Activated T-cell treated with anti-CD3 and anti-CD28 coated beads, Interleukin-2, amount 50 U/mL, for 24 hours (primary cell): ENCODE measurements around the gene CHURC1.

Experiments
- DNase-seq: peaks from one replicate; pipeline ENCODE4 v3.0.0-alpha.2; 2020
- H3K27ac Mint-ChIP-seq: 2 replicates; pipeline ENCODE4 v1.8.0; 2020; ENCODE audit warnings: mild to moderate bottlenecking, mixed read lengths
- H3K27me3 Mint-ChIP-seq: 2 replicates; pipeline ENCODE4 v1.8.0; 2020; ENCODE audit warnings: mixed read lengths
- H3K36me3 Mint-ChIP-seq: 2 replicates; pipeline ENCODE4 v1.8.0; 2020; ENCODE audit warnings: low read depth, mixed read lengths
- H3K4me1 Mint-ChIP-seq: 2 replicates; pipeline ENCODE4 v1.8.0; 2020; ENCODE audit warnings: low read depth, mixed read lengths
- H3K4me3 Mint-ChIP-seq: 2 replicates; pipeline ENCODE4 v1.8.0; 2020; ENCODE audit warnings: mild to moderate bottlenecking, moderate library complexity, mixed read lengths
- H3K9me3 Mint-ChIP-seq: 2 replicates; pipeline ENCODE4 v1.8.0; 2020; ENCODE audit warnings: mixed read lengths

The CHURC1 gene

DNA sequence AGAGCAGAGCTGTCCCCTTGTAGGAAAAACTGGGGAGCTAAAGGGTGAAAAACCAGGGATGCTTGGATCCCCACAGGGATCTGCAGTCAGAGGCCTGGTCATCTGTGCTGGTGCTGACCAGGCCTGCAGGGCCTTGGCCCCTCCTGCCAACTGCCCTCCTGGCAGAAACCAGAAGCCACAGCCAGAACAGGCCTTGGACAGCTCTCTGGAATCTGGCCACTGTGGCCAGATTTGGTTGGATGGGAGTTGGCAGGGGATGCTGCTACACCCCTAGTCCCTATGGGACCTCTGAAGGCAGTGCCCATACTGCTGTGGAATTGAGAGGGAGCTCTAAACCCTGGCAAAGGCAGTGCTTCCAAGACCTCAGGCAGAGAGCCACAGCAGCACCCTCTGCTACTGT is 37.5 kb downstream of the CHURC1 start:
- peaks cover 54% of the 10 kb centered on the region for H3K36me3 Mint-ChIP-seq
- H3K27ac Mint-ChIP-seq = no peak overlapping the region
- no peaks in the 10 kb centered on the region for H3K9me3 Mint-ChIP-seq

DNA sequence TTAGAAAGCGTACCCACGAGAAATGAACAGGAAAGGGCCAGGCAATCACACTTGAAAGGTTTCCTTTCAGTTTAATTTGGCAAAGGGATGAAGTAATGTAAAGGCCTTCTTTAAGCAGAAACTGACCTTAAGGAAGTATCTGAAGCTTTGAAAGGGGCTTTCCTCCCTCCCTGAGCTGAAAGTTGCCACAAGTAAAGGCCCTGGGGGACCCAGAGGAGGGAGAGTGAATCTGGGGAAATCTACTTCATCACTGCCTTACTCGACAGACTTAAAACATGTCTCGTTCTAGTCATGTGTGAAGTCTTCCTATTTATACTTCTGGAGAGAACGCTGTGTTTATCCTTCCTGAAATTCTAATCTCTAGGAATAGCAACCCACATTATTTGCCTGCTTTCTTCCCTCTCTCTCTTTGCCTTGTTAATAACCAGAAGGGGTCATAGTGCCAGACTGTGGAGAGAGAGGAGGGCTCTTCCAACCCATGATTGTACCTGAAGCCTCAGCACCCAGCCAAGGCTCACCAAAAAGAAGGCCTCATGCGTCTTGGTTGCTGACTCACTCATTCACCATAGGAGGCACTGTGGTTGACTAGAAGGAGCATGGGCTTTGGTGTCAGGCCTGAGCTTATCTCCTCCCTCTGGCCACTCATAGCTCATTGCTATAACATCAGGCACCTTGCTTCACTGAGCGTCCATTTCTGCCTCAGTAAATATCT is 38.5 kb downstream of the CHURC1 start:
- H3K27me3 Mint-ChIP-seq = no peaks in the 10 kb centered on the region
- no peak overlapping the region for H3K4me3 Mint-ChIP-seq
- H3K4me1 Mint-ChIP-seq = peaks cover 5% of the 10 kb centered on the region
- DNase-seq = no peak
- peak overlapping the region; percentile 8 for H3K27ac Mint-ChIP-seq
- no peaks in the 10 kb centered on the region for H3K9me3 Mint-ChIP-seq
- H3K36me3 Mint-ChIP-seq = peaks cover 46% of the 10 kb centered on the region

More for the DNA sequence above, 37.5 kb downstream of the CHURC1 start:
- Mint-ChIP-seq H3K4me1 (peaks cover 7% of the 10 kb centered on the region), H3K27me3 (no peaks in the 10 kb centered on the region), H3K4me3 (no peak overlapping the region)
- DNase-seq = peak; percentile 18

DNA sequence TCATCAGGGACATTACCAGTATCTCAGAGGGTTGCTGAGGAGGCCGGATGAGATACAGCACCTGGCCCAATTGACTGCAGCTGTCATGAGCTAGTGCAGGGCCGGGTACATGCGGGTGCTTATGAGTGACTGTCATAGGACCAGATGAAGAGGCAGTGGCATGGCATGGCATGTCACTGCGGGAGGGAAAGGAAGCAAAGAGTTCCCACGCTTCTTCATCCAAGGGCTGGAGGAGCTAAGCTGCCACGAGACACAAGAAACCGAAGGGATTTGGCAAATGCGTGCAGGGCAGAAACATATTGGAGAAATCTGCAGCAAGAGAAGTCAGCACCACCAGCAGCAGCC is 39.0 kb downstream of the CHURC1 start:
- no peak for DNase-seq
- Mint-ChIP-seq H3K36me3 (peaks cover 42% of the 10 kb centered on the region), H3K27ac (no peak overlapping the region), H3K4me3 (no peak overlapping the region), H3K4me1 (peaks cover 5% of the 10 kb centered on the region), H3K27me3 (no peaks in the 10 kb centered on the region), H3K9me3 (no peaks in the 10 kb centered on the region)

DNA sequence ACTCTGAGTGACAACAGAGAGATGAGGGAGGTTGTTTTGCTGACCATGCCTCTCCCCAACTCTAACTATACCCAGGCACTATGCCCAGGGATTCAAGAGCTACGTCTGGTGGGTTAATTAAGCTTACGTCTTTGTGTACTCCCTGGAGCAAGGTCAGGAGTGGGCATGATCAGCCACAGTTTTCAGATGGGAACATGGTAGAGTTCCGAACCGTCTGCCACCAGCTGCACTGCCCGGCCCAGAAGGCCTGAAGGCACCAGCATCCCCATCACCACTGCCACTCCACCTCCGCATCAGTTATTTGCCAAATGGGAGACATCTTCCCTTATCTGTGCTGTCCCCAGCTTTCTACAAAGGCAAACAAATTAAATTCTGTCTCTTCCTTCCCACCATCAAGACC is 39.4 kb downstream of the CHURC1 start:
- H3K27ac Mint-ChIP-seq = no peak overlapping the region

DNA sequence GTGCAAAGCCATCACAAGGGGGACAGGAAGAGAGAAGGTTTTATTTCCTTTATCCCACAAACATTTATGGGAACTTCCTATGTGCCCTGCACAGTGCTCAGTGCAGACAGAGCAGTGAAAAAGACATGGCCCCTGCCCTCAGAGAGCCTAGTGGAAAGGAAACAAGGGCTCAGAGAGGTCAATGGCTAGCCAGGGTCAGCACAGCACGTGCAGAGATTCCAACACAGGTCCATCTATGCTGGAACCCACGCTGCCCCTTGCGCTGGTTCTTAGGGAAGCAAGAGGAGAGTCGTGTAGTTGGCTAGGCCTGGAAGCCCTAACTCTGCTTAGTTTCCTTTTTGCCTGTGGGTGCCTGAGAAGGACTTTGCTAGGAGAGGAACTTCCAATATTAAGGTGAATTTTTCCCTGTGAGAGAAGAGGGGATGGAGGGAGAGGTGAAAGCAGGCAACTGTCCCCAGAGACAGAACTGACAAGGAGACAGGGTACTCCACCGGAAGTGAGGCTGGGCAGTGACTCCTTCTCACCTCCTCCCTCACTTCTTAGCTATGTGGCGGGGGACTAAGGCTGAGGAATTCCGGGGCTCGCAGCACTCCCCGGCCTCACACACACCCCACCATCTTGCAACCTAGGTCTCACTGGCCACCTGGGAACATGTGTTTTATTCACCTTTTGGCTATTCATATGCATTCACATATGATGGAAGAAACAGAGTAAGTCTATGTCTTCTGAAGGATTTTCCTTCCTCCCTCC is 40.4 kb downstream of the CHURC1 start:
- DNase-seq = no peak
- Mint-ChIP-seq H3K4me1 (peaks cover 5% of the 10 kb centered on the region), H3K4me3 (no peak overlapping the region), H3K9me3 (no peaks in the 10 kb centered on the region), H3K27ac (no peak overlapping the region), H3K27me3 (no peaks in the 10 kb centered on the region), H3K36me3 (peaks cover 32% of the 10 kb centered on the region)

More for the DNA sequence above, 39.4 kb downstream of the CHURC1 start:
- DNase-seq = no peak
- Mint-ChIP-seq H3K27me3 (no peaks in the 10 kb centered on the region), H3K4me1 (peaks cover 5% of the 10 kb centered on the region), H3K4me3 (no peak overlapping the region), H3K9me3 (no peaks in the 10 kb centered on the region), H3K36me3 (peaks cover 39% of the 10 kb centered on the region)

DNA sequence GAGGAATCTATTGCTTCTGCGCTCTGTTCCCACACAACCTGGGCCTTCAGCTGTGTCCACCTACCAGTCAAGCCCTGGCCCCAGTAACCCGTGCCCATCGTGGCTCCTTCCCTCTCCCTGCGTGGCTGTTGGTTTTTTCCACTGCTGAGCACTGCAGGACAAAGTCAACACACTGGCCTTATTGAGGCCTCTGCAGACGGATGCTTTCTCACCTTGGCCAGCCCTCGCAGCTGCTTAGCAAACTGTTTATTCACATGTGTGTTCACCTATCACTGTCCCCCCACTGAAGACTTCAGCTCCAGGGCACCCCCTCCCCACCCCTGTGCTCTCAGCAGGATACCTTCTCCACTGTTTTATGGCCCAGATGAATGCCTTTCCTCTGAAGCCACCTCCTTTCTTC is 41.0 kb downstream of the CHURC1 start:
- peaks cover 25% of the 10 kb centered on the region for H3K36me3 Mint-ChIP-seq
- H3K4me3 Mint-ChIP-seq = no peak overlapping the region
- H3K4me1 Mint-ChIP-seq = peaks cover 5% of the 10 kb centered on the region
- no peak for DNase-seq
- H3K27me3 Mint-ChIP-seq = no peaks in the 10 kb centered on the region
- no peaks in the 10 kb centered on the region for H3K9me3 Mint-ChIP-seq
- H3K27ac Mint-ChIP-seq = no peak overlapping the region

DNA sequence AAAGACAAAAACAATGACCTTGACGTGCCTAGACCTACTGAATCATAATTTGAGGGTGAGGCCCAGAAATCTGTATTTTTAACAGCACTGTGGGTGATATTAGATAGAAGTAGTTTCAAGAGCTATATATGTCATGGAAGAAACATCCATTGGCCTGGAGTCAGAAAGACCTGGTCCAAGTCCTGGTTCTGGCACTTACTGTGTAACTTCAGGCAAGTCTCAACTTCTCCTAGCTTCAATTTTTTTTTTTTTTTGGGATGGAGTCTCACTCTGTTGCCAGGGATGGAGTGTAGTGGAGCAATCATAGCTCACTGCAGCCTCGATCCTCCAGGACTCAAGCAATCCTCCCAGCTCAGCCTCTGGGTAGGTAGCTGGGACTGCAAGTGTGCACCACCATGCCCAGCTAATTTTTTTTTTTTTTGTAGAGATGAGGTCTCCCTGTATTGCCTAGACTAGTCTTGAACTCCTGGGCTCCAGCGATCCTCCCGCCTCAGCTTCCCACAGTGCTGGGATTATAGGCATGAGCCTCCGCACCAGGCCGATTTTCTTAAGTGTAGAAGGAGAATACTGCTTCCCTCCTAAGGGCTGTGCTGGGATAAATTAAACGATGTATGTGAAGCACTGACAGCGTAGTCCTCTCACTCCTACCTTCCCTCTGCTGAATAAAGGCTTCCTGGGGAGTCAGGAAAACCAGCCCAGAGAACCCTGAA is 42.6 kb downstream of the CHURC1 start:
- no peak overlapping the region for H3K4me3 Mint-ChIP-seq
- no peak for DNase-seq
- peaks cover 5% of the 10 kb centered on the region for H3K4me1 Mint-ChIP-seq
- H3K27ac Mint-ChIP-seq = no peak overlapping the region
- H3K27me3 Mint-ChIP-seq = no peaks in the 10 kb centered on the region
- peaks cover 13% of the 10 kb centered on the region for H3K36me3 Mint-ChIP-seq
- no peaks in the 10 kb centered on the region for H3K9me3 Mint-ChIP-seq

DNA sequence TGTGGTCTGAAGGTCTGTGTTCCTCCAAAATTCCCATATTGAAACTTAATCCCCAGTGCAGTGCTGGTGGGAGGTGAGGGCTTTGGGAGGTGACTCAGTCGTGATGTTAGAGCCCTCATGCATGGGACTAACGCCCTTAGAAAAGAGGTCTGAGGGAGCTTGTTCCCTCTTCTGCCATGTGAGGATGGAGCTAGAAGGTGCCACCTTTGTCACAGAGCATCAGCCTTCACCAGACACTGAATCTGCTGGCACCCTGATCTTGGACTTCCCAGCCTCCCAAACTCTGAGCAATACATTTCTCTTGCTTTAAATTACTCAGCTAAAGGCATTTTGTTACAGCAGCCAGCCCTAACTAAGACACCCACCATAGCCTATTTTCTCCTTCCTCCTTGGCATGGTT is 43.9 kb downstream of the CHURC1 start:
- no peaks in the 10 kb centered on the region for H3K9me3 Mint-ChIP-seq
- DNase-seq = no peak
- no peaks in the 10 kb centered on the region for H3K27me3 Mint-ChIP-seq
- no peak overlapping the region for H3K4me3 Mint-ChIP-seq
- peaks cover 13% of the 10 kb centered on the region for H3K36me3 Mint-ChIP-seq
- H3K4me1 Mint-ChIP-seq = no peaks in the 10 kb centered on the region
- H3K27ac Mint-ChIP-seq = no peak overlapping the region

DNA sequence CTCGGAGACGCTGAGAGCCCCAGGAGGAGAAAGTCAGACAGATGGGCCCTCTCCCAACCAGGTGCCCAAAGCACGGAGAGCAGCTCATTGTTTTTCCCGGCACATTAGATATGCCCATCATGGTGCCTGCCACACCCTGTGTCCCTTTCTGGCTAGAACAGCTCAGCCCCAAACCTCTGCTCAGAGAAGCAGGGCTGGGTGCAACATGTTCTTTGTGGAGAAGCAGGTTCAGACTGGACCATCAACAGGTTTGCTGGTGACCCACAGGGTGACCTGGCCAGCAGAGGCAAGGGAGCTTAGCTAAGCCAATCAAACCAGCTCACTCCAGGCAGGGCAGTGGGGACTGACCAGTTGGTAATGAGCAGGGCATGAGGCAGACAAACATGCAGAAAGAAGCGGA is 44.5 kb downstream of the CHURC1 start:
- Mint-ChIP-seq H3K4me3 (no peak overlapping the region), H3K36me3 (peaks cover 11% of the 10 kb centered on the region), H3K4me1 (no peaks in the 10 kb centered on the region), H3K9me3 (no peaks in the 10 kb centered on the region), H3K27me3 (no peaks in the 10 kb centered on the region), H3K27ac (no peak overlapping the region)
- DNase-seq = no peak

DNA sequence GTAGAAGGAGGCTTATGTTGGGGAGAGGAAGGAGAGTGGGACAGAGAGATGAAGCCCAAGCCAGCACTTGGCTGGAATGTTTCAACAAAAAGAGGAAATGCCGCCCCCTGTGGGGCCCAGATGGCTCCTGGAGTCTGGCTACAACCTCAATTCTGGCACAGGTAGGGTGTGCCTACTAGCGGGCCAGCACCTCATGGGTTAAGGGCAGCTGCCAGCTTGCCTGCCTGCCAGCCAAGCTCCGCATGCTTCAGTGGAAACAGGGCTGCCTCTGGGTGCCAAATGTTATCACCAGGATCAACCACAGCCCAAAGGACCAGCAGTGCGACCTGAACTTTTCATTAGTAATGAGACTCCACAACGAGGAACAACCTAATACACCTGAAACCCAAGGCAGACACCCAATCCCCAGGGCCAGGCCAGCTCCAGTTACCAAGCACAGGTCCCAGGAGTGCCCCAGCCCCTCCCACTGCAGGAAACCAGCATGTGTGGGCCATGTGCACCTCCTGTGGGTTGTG is 46.6 kb downstream of the CHURC1 start:
- Mint-ChIP-seq H3K27me3 (no peaks in the 10 kb centered on the region), H3K4me1 (no peaks in the 10 kb centered on the region), H3K4me3 (no peak overlapping the region), H3K27ac (no peak overlapping the region), H3K9me3 (no peaks in the 10 kb centered on the region), H3K36me3 (peaks cover 4% of the 10 kb centered on the region)
- DNase-seq = no peak

DNA sequence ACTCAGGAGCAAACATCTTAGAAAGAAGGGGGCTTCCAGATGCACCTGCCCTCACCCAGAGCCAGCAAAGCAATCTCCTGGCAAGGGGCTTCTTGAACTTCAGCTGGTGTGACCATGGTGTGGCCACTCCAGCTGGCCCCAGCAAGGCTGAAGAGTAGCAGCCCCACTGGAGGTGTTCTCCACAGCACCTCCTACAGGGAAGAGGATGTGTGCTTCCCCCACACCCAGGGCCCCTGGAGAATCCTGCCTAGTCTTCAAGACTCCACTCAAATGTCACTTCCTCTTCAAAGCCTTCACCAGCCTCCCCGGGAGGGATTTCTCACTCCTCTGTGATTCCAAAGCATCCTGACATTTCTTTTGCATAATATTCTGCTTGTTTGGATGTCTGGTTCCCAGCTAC is 49.4 kb downstream of the CHURC1 start:
- no peaks in the 10 kb centered on the region for H3K9me3 Mint-ChIP-seq
- no peaks in the 10 kb centered on the region for H3K27me3 Mint-ChIP-seq
- H3K36me3 Mint-ChIP-seq = no peaks in the 10 kb centered on the region
- no peaks in the 10 kb centered on the region for H3K4me1 Mint-ChIP-seq
- no peak for DNase-seq
- H3K4me3 Mint-ChIP-seq = no peak overlapping the region
- H3K27ac Mint-ChIP-seq = no peak overlapping the region

DNA sequence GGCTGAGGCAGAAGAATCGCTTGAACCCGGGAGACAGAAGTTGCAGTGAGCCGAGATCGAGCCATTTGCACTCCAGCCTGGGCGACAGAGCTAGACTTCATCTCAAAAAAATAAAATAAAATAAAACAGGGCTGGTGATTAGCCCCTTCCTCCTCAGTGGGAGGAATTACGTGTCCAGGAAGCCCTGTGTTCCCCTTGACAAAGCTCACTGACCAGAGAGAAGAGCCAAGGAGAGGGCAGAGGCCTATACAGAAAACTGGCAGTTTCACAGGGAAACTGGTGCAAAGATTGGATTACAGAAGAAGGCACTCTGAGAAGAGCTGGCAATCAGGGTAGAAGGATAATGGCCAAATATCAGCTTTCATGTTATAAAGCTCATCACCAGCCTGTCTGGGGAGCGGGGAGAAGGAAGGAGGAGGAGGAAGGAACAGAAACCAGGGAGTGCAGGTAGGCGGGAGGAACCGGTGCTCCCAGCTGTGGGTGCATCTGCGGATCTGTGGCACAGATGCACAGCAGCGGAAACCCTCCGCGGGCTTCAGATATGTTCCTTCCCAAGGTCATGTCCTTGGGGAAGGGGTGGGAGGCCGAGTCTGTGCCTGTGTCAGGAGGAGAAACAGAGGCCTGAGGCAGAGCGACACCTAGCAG is 51.2 kb downstream of the CHURC1 start:
- Mint-ChIP-seq H3K4me3 (no peak overlapping the region), H3K9me3 (no peaks in the 10 kb centered on the region), H3K36me3 (no peaks in the 10 kb centered on the region), H3K27ac (peak overlapping the region; percentile 22), H3K27me3 (no peaks in the 10 kb centered on the region), H3K4me1 (peaks cover 3% of the 10 kb centered on the region)
- DNase-seq = no peak

DNA sequence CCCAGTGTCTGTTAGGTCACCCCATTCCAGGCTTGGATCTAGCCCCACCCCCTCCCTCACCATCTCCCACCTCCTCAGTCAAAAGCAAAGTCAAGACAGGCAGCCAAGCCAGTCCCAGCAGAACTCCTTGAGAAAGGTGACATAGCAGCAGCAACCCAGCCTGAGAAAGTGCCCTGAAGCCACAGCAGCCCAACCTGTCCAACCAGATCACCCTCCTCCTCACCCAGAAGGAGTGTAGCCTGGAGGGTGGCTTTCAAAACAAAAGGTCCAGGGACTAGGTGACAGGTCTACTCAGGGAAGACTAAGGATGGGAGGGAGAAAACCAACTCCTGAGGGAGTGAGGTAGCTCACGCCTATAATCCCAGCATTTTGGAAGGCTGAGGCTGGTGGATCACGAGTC is 52.7 kb downstream of the CHURC1 start:
- Mint-ChIP-seq H3K27me3 (no peaks in the 10 kb centered on the region), H3K4me1 (peaks cover 9% of the 10 kb centered on the region), H3K9me3 (no peaks in the 10 kb centered on the region), H3K4me3 (no peak overlapping the region), H3K36me3 (no peaks in the 10 kb centered on the region), H3K27ac (no peak overlapping the region)
- DNase-seq = no peak

DNA sequence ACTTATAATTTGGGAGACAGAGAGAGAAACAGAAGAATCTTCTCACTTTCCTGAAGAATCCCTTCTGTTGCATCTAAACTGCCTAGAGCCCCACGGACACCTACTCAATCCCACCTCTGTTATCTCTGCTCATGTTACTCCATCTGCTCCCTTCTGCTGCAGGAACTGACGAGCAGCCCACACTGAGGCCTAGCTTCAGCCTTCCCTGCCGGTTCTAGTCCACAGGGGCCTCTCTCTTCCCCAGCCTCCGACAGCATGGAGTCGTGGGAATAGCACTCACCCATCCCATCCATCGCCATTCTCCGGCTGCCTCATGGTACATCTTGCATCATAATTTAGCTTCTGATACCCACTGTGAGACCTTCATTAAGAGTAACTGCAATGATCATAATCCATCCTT is 53.9 kb downstream of the CHURC1 start:
- H3K27ac Mint-ChIP-seq = no peak overlapping the region

More for the DNA sequence above, 53.9 kb downstream of the CHURC1 start:
- H3K9me3 Mint-ChIP-seq = no peaks in the 10 kb centered on the region
- no peaks in the 10 kb centered on the region for H3K36me3 Mint-ChIP-seq
- H3K4me1 Mint-ChIP-seq = peaks cover 15% of the 10 kb centered on the region
- H3K4me3 Mint-ChIP-seq = no peak overlapping the region
- DNase-seq = no peak
- H3K27me3 Mint-ChIP-seq = no peaks in the 10 kb centered on the region
